Activated naive CD8-positive, alpha-beta T cell treated with anti-CD3 and anti-CD28 coated beads, Interleukin-2, amount 50 U/mL, for 24 hours (primary cell): ENCODE results near the gene DMD.

Source experiments
- ATAC-seq: fragments of 150-1000 bp; cut with Tn5 transposase; one replicate; pipeline ENCODE4 v1.10.0; 2021
- DNase-seq: peaks from one replicate; pipeline ENCODE4 v3.0.0; 2021
- H3K27ac Mint-ChIP-seq: one replicate; pipeline ENCODE4 v1.8.0; 2021; ENCODE audit warnings: mild to moderate bottlenecking, mixed read lengths
- H3K27me3 Mint-ChIP-seq: one replicate; pipeline ENCODE4 v1.8.0; 2021; ENCODE audit warnings: mixed read lengths
- H3K36me3 Mint-ChIP-seq: one replicate; pipeline ENCODE4 v1.8.0; 2021; ENCODE audit warnings: low read depth, mixed read lengths
- H3K4me1 Mint-ChIP-seq: one replicate; pipeline ENCODE4 v1.8.0; 2021; ENCODE audit warnings: mixed read lengths
- H3K4me3 Mint-ChIP-seq: one replicate; pipeline ENCODE4 v1.8.0; 2021; ENCODE audit warnings: mild to moderate bottlenecking, moderate library complexity, mixed read lengths
- H3K9me3 Mint-ChIP-seq: one replicate; pipeline ENCODE4 v1.8.0; 2021; ENCODE audit warnings: mixed read lengths

The DMD gene

DNA sequence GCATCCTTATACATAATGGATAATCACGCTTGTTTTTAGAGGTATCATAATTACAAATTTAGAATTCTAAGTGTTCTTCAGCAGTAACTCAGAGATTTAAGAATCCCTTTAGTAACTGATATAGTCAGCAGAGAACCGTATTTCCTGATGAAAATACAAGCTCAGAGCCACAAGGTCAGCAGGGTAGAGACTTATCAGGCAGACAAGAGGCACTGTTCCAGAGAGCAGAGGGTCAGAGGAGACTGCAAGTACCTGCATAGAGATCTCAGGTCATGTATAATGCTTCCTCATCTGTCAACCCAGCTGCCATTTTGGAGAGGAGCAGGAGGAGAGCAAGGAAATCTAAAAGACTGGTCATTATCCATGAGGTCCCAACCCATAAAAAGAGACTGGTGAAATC, 1352.4 kb downstream of the DMD start:
- no peaks in the 10 kb centered on the region for H3K4me1 Mint-ChIP-seq
- no peaks in the 10 kb centered on the region for H3K36me3 Mint-ChIP-seq
- H3K27ac Mint-ChIP-seq = no peak overlapping the region
- DNase-seq (no peak), ATAC-seq (no peak)
- H3K27me3 Mint-ChIP-seq = no peaks in the 10 kb centered on the region
- no peaks in the 10 kb centered on the region for H3K9me3 Mint-ChIP-seq
- H3K4me3 Mint-ChIP-seq = no peak overlapping the region

DNA sequence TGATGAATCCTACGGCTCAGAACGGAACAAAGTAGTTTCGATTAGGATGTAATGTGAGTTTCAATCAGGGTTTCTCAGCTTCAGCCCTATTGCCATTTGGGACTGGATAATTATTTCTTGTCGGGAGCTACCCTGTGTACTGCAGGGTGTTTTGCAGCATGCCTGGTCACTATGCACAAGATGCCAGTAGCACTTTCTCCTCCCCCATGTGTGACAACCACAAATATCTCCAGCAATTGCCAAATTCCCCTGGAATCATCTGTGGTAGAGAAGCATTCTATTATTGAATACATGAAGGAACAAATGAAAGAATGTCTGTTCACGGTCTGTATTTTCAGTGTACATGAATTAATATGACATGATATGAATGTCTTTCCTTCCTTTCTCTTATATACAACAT, 1356.6 kb downstream of the DMD start:
- Mint-ChIP-seq H3K4me3 (no peak overlapping the region), H3K27ac (no peak overlapping the region), H3K36me3 (no peaks in the 10 kb centered on the region), H3K4me1 (no peaks in the 10 kb centered on the region), H3K9me3 (no peaks in the 10 kb centered on the region), H3K27me3 (no peaks in the 10 kb centered on the region)
- ATAC-seq = no peak
- no peak for DNase-seq

GRCh38 chrX:31851761-31852160, 1359.6 kb downstream of the DMD start:
- Mint-ChIP-seq H3K4me3 (no peak overlapping the region), H3K9me3 (no peaks in the 10 kb centered on the region), H3K4me1 (no peaks in the 10 kb centered on the region), H3K27me3 (no peaks in the 10 kb centered on the region), H3K27ac (no peak overlapping the region), H3K36me3 (no peaks in the 10 kb centered on the region)
- no peak for ATAC-seq
- DNase-seq = no peak

- ATAC-seq = no peak
- no peak for DNase-seq
- H3K9me3 Mint-ChIP-seq = peaks cover 4% of the 10 kb centered on the region
- no peak overlapping the region for H3K27ac Mint-ChIP-seq
- H3K4me3 Mint-ChIP-seq = no peak overlapping the region
- H3K27me3 Mint-ChIP-seq = no peaks in the 10 kb centered on the region
- H3K4me1 Mint-ChIP-seq = no peaks in the 10 kb centered on the region
- H3K36me3 Mint-ChIP-seq = no peaks in the 10 kb centered on the region
Measured at GRCh38 chrX:31847773-31848172, 1363.6 kb downstream of the DMD start.

- H3K36me3 Mint-ChIP-seq = no peaks in the 10 kb centered on the region
- H3K4me3 Mint-ChIP-seq = no peak overlapping the region
- H3K27ac Mint-ChIP-seq = no peak overlapping the region
- H3K4me1 Mint-ChIP-seq = no peaks in the 10 kb centered on the region
- no peak for ATAC-seq
- DNase-seq = no peak
- H3K27me3 Mint-ChIP-seq = no peaks in the 10 kb centered on the region
- H3K9me3 Mint-ChIP-seq = peaks cover 4% of the 10 kb centered on the region
Measured at GRCh38 chrX:31845003-31845402, 1366.3 kb downstream of the DMD start.

GRCh38 chrX:31838617-31839016, 1372.7 kb downstream of the DMD start:
- Mint-ChIP-seq H3K4me1 (no peaks in the 10 kb centered on the region), H3K27ac (no peak overlapping the region), H3K4me3 (no peak overlapping the region), H3K9me3 (no peaks in the 10 kb centered on the region), H3K36me3 (no peaks in the 10 kb centered on the region), H3K27me3 (no peaks in the 10 kb centered on the region)
- no peak for ATAC-seq
- no peak for DNase-seq

- Mint-ChIP-seq H3K36me3 (no peaks in the 10 kb centered on the region), H3K27me3 (no peaks in the 10 kb centered on the region), H3K27ac (no peak overlapping the region), H3K4me3 (no peak overlapping the region), H3K9me3 (no peaks in the 10 kb centered on the region), H3K4me1 (no peaks in the 10 kb centered on the region)
- no peak for ATAC-seq
- DNase-seq = no peak
Measured at GRCh38 chrX:31837445-31838049, 1373.8 kb downstream of the DMD start.

GRCh38 chrX:31836479-31836878, 1374.9 kb downstream of the DMD start:
- no peak for ATAC-seq
- Mint-ChIP-seq H3K27ac (no peak overlapping the region), H3K4me3 (no peak overlapping the region), H3K36me3 (no peaks in the 10 kb centered on the region), H3K27me3 (no peaks in the 10 kb centered on the region), H3K9me3 (no peaks in the 10 kb centered on the region), H3K4me1 (no peaks in the 10 kb centered on the region)
- DNase-seq = no peak

GRCh38 chrX:31832263-31832662, 1379.1 kb downstream of the DMD start:
- Mint-ChIP-seq H3K36me3 (no peaks in the 10 kb centered on the region), H3K9me3 (no peaks in the 10 kb centered on the region), H3K4me1 (no peaks in the 10 kb centered on the region), H3K4me3 (no peak overlapping the region), H3K27me3 (no peaks in the 10 kb centered on the region), H3K27ac (no peak overlapping the region)
- DNase-seq (no peak), ATAC-seq (no peak)

DNA sequence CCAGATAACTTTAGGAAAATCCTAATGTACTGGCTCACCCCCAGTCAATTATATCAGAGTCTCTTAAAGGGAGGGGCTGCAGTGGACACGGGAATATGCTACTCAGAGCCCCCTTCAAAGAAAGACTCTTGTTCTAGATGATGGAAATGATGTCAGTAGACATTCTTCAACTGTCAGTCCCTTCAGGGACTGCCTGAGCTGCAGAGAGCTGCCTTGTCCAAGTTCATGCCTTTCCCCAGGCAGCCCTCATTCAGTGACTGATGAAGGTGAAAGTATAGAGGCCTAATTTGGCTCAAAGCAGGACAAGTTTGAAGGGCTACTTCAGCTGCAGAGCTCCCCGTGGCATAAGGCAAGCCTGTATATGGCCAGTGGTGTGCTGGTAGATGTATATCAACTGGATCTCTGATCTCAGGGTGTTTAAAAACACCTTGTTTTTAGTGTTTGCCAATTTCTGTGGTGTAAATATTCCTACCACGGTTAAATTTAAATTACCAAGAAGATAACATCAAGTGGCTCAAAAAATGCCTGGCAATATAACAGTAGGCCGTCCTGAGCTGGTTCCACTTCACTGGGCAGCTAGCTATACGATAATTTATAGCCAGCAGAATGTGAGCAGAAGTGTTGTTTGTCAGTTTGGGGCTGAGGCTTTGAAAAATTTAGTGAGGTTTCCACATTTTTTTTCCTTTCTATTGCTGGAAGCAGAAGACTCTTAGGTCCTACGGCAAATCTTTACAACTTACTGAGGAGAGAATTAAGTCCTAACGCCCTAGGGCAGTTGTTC, 1390.7 kb downstream of the DMD start:
- no peak for DNase-seq
- Mint-ChIP-seq H3K36me3 (no peaks in the 10 kb centered on the region), H3K4me3 (no peak overlapping the region), H3K27me3 (no peaks in the 10 kb centered on the region), H3K9me3 (no peaks in the 10 kb centered on the region), H3K4me1 (no peaks in the 10 kb centered on the region), H3K27ac (no peak overlapping the region)
- ATAC-seq = no peak

DNA sequence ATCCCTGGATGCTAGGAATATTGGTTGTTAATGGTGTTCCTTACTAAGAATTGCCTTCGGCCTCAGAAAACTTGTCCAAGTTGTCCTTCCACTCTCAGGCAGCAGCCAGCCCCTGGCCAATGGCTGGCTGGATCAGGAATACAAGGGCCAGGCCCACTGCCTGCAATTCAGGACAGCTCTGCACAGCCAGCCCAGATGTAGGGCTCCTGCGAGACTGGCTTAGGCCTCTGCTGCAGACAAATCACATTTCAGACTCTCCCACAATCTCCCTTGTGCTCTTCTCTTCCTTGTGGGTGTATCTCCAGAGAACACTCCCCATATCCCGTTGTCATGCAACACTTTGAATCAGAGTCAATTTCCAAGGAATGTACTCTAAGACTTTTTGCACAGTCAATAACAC, 1391.9 kb downstream of the DMD start:
- ATAC-seq (no peak), DNase-seq (no peak)
- H3K27ac Mint-ChIP-seq = no peak overlapping the region
- no peaks in the 10 kb centered on the region for H3K4me1 Mint-ChIP-seq
- no peaks in the 10 kb centered on the region for H3K27me3 Mint-ChIP-seq
- H3K36me3 Mint-ChIP-seq = no peaks in the 10 kb centered on the region
- no peaks in the 10 kb centered on the region for H3K9me3 Mint-ChIP-seq
- no peak overlapping the region for H3K4me3 Mint-ChIP-seq

DNA sequence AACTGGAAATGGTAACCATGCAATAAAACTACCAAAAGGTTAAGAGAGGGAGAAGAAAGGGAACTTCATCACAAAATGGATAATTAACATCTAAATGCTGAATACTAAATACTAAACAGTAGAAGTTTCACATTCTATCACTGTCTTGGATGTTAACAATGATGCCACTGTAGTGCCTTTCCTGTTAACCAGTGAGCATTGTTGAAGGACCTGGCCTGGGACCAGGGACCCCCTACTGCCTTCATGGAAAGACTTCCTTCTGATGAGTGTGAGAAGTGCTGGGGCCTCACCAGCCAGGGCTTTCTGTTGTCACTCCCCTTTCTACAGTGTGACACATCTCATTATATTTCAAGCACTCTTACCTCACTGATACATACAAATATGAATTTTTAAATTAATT, 1400.2 kb downstream of the DMD start:
- no peaks in the 10 kb centered on the region for H3K4me1 Mint-ChIP-seq

DNA sequence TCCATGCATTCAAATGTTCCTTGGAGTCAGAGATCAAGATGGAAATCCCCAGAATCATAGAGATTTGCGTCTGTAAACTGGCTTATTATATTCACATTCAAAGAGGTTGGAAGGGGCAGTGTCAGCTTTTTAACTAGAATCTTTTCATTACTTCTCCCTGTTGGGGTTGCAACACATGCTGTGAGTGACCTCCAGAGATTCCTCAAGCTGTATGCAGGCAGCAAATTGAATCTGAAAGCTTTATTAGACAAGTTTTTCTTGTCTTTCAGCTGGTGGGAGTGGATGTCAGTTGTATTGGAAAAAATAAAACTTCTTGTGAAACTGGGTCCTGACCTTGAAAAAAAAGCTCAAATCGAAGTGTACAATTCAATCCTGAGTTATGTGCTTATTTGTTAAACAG, 1403.0 kb downstream of the DMD start:
- Mint-ChIP-seq H3K27me3 (no peaks in the 10 kb centered on the region), H3K36me3 (no peaks in the 10 kb centered on the region), H3K9me3 (peaks cover 3% of the 10 kb centered on the region), H3K4me3 (no peak overlapping the region), H3K4me1 (no peaks in the 10 kb centered on the region), H3K27ac (no peak overlapping the region)
- DNase-seq = no peak
- no peak for ATAC-seq

More for the DNA sequence above, 1400.2 kb downstream of the DMD start:
- no peaks in the 10 kb centered on the region for H3K9me3 Mint-ChIP-seq
- H3K36me3 Mint-ChIP-seq = no peaks in the 10 kb centered on the region
- H3K27me3 Mint-ChIP-seq = no peaks in the 10 kb centered on the region
- no peak overlapping the region for H3K27ac Mint-ChIP-seq
- DNase-seq = no peak
- ATAC-seq = no peak
- no peak overlapping the region for H3K4me3 Mint-ChIP-seq

DNA sequence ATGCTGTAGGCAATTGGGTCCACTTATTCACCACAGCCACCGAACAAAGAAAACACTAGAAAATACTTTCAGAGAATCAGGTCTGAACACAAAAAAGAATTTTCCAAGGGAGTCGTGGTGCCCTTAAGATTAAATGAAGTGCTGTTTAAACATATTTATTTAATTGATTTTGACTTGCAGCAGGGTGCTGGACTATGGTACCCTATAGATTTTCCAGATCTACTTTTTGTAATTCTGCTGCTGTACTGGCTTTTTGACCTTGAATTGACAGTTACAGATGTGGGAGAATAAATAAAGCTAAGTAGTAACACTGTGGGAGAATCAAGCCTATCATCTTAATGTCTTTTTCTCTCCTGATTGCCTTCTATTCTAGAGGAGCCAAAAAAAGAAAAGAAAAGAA, 1404.2 kb downstream of the DMD start:
- no peak overlapping the region for H3K27ac Mint-ChIP-seq
- no peaks in the 10 kb centered on the region for H3K4me1 Mint-ChIP-seq
- no peak for DNase-seq
- no peak for ATAC-seq
- peaks cover 3% of the 10 kb centered on the region for H3K9me3 Mint-ChIP-seq
- no peak overlapping the region for H3K4me3 Mint-ChIP-seq
- no peaks in the 10 kb centered on the region for H3K36me3 Mint-ChIP-seq
- no peaks in the 10 kb centered on the region for H3K27me3 Mint-ChIP-seq

DNA sequence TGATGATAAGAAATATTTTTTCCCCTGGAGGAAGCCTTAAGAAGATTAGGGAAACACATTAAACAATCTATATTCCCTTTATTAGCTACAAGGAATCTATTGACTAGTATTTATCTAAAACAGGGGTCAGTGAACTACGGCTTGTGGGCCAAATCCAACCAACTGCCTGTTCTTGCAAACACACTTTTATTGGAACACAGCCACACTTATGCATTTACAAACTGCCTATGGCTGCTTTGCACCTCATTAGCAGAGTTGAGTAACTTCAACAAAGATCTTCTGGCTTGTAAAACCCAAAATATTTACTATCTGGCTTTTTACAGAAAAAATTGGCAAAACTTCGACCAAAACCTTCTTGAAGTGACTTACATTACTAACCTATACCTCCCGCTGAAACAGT, 1405.6 kb downstream of the DMD start:
- no peak for ATAC-seq
- no peaks in the 10 kb centered on the region for H3K4me1 Mint-ChIP-seq
- no peaks in the 10 kb centered on the region for H3K36me3 Mint-ChIP-seq
- H3K9me3 Mint-ChIP-seq = peaks cover 6% of the 10 kb centered on the region
- H3K27ac Mint-ChIP-seq = no peak overlapping the region
- no peak for DNase-seq
- no peak overlapping the region for H3K4me3 Mint-ChIP-seq
- H3K27me3 Mint-ChIP-seq = no peaks in the 10 kb centered on the region
